ENCODE data around the gene TSHZ2. TPM values are rescaled to one million over a fixed set of nuclear protein-coding genes. Genes with fewer than 3 reads are reported as not detected.

Gene TSHZ2
- total RNA-seq, 4 donors from 2014 or later = 35.6 to 83.5 (median 48.8) TPM

GRCh38 chr20:53079828-53080686 is 107.9 kb downstream of the TSHZ2 start:
- TF ChIP-seq, protein P1, sequence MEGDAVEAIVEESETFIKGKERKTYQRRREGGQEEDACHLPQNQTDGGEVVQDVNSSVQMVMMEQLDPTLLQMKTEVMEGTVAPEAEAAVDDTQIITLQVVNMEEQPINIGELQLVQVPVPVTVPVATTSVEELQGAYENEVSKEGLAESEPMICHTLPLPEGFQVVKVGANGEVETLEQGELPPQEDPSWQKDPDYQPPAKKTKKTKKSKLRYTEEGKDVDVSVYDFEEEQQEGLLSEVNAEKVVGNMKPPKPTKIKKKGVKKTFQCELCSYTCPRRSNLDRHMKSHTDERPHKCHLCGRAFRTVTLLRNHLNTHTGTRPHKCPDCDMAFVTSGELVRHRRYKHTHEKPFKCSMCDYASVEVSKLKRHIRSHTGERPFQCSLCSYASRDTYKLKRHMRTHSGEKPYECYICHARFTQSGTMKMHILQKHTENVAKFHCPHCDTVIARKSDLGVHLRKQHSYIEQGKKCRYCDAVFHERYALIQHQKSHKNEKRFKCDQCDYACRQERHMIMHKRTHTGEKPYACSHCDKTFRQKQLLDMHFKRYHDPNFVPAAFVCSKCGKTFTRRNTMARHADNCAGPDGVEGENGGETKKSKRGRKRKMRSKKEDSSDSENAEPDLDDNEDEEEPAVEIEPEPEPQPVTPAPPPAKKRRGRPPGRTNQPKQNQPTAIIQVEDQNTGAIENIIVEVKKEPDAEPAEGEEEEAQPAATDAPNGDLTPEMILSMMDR (IDR thresholded peaks at IDR 0.05) = no peak
- ATAC-seq (ENCODE audit: low FRiP score) (no peak), DNase-seq (ENCODE audit: low spot score) (no peak)

GRCh38 chr20:53080687-53080962 is 108.5 kb downstream of the TSHZ2 start:
- TF ChIP-seq, protein P1 (IDR thresholded peaks at IDR 0.05) = no peak
- DNase-seq (ENCODE audit: low spot score) (no peak), ATAC-seq (ENCODE audit: low FRiP score) (no peak)

DNA sequence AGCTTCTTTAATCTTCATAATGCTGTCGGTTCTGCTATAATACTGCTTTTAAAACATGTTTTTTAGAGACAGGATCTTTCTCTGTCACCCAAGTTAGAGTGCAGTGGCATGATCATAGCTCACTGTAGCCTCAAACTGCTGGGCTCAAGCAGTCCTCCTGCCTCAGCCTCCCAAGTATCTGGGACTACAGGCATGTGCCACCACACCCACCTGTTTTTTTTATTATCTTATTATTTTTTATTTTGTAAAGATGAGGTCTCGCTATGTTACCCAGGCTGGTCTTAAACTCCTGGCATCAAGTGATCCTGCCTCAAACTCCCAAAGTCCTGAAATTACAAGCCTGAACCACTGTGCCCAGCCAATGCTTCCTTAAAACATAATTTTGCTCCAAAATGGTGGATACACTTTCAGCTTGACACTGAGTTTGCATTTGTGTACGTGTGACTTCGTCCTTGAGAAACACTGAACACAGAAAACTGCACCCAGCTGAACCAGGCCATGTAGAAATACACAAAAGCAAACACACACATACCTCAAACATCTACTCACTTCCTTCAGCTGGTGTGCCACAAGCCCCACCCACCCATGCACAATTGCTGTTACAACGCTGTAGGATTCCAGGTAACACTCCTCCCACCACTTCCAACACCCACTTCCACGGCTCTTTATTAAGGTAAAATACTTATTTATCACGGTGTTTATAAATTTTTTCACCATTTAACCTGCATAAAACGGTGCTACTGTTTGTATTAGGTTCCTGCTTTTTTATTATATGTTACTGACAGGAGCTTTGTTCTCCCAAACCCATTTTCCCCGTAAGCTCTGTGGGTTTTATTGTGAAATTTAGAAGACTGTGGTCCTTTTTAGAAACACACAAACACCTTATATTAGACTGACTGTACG is 109.1 kb downstream of the TSHZ2 start:
- TF ChIP-seq, protein P1 (IDR thresholded peaks at IDR 0.05) = no peak

DNA sequence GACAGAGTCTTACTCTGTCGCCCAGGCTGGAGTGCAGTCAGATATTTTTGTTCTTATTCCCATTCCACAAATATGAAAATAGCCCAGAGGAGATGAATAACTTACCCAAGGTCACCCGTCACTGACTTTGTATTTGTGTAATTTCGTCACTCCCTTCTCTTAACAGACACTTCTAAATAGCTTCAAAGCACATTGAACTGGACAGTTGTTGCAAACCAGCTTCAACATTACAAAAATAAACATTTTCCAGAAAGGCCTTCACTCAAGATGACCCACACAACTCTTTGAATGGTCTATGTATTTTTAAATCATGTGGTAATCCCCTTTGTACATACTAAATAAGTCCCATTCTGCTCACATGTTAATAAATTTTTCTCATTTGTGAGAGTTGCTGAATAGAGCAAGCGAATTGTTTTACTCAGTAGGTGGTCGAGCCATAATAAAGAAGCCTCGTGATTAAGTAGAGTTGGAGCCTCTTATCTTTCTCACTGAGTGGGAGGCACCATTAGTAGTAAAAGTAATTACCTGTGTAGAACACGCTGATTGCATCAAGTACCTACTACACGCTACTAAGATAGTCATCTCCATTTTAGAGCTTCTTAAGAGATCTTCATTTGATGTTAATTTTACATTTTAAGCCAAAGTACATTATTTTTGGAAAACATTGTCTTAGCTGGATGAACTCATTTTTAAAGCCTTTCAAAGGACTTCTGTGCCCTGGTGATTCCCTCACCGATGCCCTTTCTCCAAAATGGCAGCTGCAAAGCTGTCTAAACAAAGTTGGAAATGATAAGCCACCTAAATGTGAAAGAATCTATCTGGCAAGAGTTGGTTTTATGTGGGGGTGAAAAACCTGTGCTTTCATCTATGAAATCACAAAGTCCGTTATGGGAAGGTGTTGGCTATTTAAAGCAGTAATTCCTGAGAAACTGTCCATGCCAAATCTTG is 110.0 kb downstream of the TSHZ2 start:
- no peak for ATAC-seq (ENCODE audit: low FRiP score)
- no peak for DNase-seq (ENCODE audit: low spot score)
- TF ChIP-seq, protein P1 (IDR thresholded peaks at IDR 0.05) = no peak

More for the DNA sequence above, 109.1 kb downstream of the TSHZ2 start:
- DNase-seq (ENCODE audit: low spot score) = no peak
- no peak for ATAC-seq (ENCODE audit: low FRiP score)

DNA sequence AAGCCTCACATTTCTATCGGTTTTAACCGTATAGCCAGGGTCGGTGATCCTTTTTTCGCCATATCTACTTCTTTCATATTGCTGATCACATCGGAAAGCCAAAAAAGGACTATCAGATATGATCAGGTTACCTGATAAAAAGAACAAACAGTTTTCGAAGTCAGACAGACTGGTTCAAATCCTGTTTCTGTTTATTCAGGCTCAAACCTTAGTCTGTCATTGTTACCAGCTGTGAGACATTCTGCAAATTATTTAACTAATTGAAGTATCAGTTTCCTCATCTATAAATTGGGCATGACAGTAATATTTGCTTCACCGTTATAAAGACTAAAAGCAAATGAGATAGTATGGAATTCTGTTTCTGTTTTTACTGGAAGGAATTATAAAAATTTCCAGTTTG is 111.3 kb downstream of the TSHZ2 start:
- ATAC-seq (ENCODE audit: low FRiP score) = no peak
- DNase-seq (ENCODE audit: low spot score) = no peak
- TF ChIP-seq, protein P1 (IDR thresholded peaks at IDR 0.05) = no peak

DNA sequence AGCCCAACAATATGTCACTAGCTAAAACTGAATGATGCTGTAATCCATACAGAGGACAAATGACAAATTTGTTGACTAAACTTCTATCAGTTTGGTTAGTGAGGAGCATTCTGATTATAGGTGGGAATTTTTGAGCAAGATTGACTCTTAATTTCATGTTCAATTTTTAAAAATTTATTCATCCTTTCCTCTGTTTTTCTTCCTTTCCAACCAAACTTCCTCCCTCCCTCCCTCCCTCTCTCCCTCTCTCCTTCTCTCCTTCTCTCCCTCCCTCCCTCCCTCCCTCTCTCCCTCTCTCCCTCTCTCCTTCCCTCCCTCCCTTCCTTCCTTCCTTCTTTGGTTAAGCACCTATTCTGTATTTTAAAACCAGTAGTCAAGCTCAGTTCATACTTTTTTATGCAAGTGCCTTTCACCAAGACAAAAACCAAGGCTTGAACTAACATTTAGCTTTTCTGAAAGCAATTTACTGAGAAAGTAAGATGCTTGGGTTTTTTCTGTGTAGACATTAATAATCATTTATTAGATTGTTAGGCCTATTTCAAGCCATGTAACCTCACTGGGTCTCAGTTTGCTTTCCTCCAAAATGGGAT is 112.3 kb downstream of the TSHZ2 start:
- TF ChIP-seq, protein P1 (IDR thresholded peaks at IDR 0.05) = no peak
- DNase-seq (ENCODE audit: low spot score) = no peak
- no peak for ATAC-seq (ENCODE audit: low FRiP score)
